ENCODE measurements around the gene AK4.

GRCh38 chr1:65103807-65104206 is 44.2 kb upstream of the AK4 start:
- TF ChIP-seq POLR2A (IDR thresholded peaks at IDR 0.05; ENCODE audit: control extremely low read depth in 1 of 2, low read depth in 2 of 2, low read length in 2 of 2) (no peak), MAFK (IDR thresholded peaks at IDR 0.05; ENCODE audit: low read depth, low read length) (no peak), JUN (IDR thresholded peaks at IDR 0.05; ENCODE audit: low read depth, low read length) (no peak), CTCF (IDR thresholded peaks at IDR 0.05; ENCODE audit: control extremely low read depth in 1 of 3, insufficient read depth in 1 of 3, low read depth in 1 of 3, low read length in 3 of 3) (no peak), GTF2F1 (IDR thresholded peaks at IDR 0.05; ENCODE audit: borderline replicate concordance, low read depth, low read length) (no peak), ATF2 (IDR thresholded peaks at IDR 0.05; ENCODE audit: low read length) (no peak), GABPA (IDR thresholded peaks at IDR 0.05; ENCODE audit: borderline replicate concordance, insufficient read depth, low read length) (no peak)

All from H1 (cell line).